ENCODE measurements around the gene LDLRAD4.

LDLRAD4 gene

GRCh38 chr18:13283746-13284145 lies 65.2 kb downstream of the LDLRAD4 start:
- no peak for DNase-seq (ENCODE audit: low spot score)
- no peak for TF ChIP-seq CTCF (IDR thresholded peaks at IDR 0.05; ENCODE audit: extremely low read depth, missing control alignments)

DNA sequence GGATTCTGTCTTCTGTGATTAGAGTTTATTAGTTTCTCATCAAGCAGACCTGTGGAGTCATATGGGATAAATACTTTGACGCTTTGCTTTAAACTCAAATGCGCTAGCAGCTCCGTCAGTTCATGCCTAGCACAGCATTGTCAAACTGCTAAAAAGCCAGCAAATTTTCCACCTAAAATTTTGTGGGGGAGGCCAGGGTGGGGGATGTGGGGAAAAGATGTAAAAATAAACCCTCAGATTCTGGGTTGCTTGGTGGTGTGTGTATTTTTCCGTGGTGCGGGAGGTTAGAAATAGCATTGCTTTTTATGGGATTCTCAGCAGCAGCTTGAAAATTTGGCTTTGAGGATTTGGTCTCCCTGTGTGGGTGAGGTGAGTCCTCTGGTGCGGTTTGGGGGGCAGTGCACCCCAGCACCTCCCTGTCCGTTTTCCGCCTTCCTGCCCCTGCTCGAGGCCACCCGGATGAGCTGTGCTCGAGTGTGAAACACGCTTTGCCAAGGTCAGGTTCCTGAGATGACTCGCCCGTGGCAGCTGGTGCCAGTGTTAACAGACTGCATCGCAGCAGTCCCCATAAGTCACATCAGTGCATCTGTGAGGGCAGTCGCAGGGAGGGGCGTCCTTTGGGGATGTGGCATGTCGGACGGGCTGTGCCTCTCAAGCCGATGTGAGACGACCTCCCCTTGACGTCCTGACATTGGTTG lies 65.9 kb downstream of the LDLRAD4 start:
- no peak for TF ChIP-seq CTCF (IDR thresholded peaks at IDR 0.05; ENCODE audit: extremely low read depth, missing control alignments)
- no peak for DNase-seq (ENCODE audit: low spot score)

GRCh38 chr18:13285874-13286273 lies 67.3 kb downstream of the LDLRAD4 start:
- TF ChIP-seq CTCF (IDR thresholded peaks at IDR 0.05; ENCODE audit: extremely low read depth, missing control alignments), result no peak

GRCh38 chr18:13286456-13287125 lies 68.0 kb downstream of the LDLRAD4 start:
- DNase-seq (ENCODE audit: low spot score), result no peak
- TF ChIP-seq CTCF (IDR thresholded peaks at IDR 0.05; ENCODE audit: extremely low read depth, missing control alignments), result no peak

More at GRCh38 chr18:13285874-13286273, 67.3 kb downstream of the LDLRAD4 start:
- DNase-seq (ENCODE audit: low spot score), result no peak

DNA sequence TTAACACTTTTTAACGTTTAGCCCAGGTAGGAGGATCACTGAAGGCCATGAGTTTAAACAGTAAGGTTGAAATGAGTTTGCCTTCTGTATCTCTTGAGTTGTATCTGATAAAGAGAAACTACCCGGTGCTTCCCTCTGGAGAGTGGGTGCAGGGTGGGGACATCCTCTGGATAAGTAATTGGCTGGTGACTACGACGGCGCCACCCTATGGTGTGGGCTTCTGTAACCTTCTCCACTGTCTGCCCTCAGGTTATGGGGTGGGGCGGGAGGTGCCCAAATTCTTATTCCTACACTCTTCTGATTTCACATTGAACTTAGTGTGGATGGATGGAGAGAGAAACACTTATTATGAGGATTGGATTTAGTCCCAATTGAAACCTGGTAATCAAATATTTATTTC lies 68.8 kb downstream of the LDLRAD4 start:
- DNase-seq (ENCODE audit: low spot score), result no peak
- no peak for TF ChIP-seq CTCF (IDR thresholded peaks at IDR 0.05; ENCODE audit: extremely low read depth, missing control alignments)

DNA sequence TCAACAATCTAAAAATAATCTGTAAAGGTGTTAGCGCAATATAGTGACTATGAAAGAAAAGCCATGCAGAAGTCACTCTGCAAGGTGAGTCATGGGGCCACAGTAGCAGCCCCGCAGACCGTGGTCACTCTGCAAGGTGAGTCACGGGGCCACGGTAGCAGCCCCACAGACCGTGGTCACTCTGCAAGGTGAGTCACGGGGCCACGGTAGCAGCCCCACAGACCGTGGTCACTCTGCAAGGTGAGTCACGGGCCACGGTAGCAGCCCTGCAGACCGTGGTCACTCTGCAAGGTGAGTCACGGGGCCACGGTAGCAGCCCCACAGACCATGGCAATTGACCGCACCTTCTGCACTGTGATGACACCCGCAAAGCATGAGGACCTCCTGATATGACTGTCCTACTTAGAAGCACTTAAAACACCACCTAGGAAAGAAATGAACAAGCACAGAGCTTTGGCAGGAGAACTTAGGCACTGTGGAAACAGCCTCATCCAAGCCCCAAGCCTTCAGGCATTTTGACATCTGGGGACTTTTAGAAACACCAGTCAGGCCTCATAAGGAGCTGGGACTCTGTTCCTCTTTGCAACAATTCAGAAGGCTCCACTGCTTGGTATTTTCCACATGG lies 70.1 kb downstream of the LDLRAD4 start:
- no peak for TF ChIP-seq CTCF (IDR thresholded peaks at IDR 0.05; ENCODE audit: extremely low read depth, missing control alignments)
- DNase-seq (ENCODE audit: low spot score), result no peak

Data from GM20000 (cell line).